ENCODE data around the gene MAP3K6. TPM values are rescaled to one million over a fixed set of nuclear protein-coding genes. Genes with fewer than 3 reads are reported as not detected.

MAP3K6 gene
- total RNA-seq, 1 experiment from 2014 or later = 25.1 TPM

- Histone ChIP-seq H4K20me1 (ENCODE audit: low read length) (no peaks in the 10 kb centered on the region), H3K27ac (ENCODE audit: low read length) (no peak overlapping the region), H3K4me1 (ENCODE audit: insufficient read depth, low read length) (peaks cover 10% of the 10 kb centered on the region), H3K4me2 (ENCODE audit: low read length) (no peak overlapping the region), H3K9ac (ENCODE audit: low read length) (no peak overlapping the region), H3F3A (ENCODE audit: low read length, unreplicated experiment) (no peaks in the 10 kb centered on the region), H3K27me3 (ENCODE audit: low read length) (no peaks in the 10 kb centered on the region), H3K9me3 (ENCODE audit: low read length) (no peaks in the 10 kb centered on the region), H3K4me3 (ENCODE audit: low read length) (no peak overlapping the region), H3K36me3 (ENCODE audit: low read depth, low read length) (peaks cover 12% of the 10 kb centered on the region), H2AFZ (ENCODE audit: low read length) (no peak overlapping the region), H3K79me2 (ENCODE audit: low read length) (no peaks in the 10 kb centered on the region), H3K9me2 (replicated peaks; ENCODE audit: low read length) (no peaks in the 10 kb centered on the region)
- CTCF ChIA-PET = no interaction called here
- TF ChIP-seq EZH2phosphoT487 (IDR thresholded peaks at IDR 0.05; ENCODE audit: borderline replicate concordance, low read length) = no peak
- TF ChIP-seq, protein P1, sequence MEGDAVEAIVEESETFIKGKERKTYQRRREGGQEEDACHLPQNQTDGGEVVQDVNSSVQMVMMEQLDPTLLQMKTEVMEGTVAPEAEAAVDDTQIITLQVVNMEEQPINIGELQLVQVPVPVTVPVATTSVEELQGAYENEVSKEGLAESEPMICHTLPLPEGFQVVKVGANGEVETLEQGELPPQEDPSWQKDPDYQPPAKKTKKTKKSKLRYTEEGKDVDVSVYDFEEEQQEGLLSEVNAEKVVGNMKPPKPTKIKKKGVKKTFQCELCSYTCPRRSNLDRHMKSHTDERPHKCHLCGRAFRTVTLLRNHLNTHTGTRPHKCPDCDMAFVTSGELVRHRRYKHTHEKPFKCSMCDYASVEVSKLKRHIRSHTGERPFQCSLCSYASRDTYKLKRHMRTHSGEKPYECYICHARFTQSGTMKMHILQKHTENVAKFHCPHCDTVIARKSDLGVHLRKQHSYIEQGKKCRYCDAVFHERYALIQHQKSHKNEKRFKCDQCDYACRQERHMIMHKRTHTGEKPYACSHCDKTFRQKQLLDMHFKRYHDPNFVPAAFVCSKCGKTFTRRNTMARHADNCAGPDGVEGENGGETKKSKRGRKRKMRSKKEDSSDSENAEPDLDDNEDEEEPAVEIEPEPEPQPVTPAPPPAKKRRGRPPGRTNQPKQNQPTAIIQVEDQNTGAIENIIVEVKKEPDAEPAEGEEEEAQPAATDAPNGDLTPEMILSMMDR (conservative IDR thresholded peaks at IDR 0.05; ENCODE audit: low read depth, low read length) = no peak
- TF ChIP-seq EZH2 (IDR thresholded peaks at IDR 0.05; ENCODE audit: low read length, unreplicated experiment) = no peak
- no peak for DNase-seq
- no TSS peak for BruUV-seq (replicated peaks)
- intact Hi-C loops (cut with micrococcal nuclease) = no loop called here
- POLR2A ChIA-PET (ENCODE audit: unreplicated experiment) = no interaction called here
- no peak for ATAC-seq
These were observed 13.1 kb downstream of the MAP3K6 start for GRCh38 chr1:27353629-27354028.

DNA sequence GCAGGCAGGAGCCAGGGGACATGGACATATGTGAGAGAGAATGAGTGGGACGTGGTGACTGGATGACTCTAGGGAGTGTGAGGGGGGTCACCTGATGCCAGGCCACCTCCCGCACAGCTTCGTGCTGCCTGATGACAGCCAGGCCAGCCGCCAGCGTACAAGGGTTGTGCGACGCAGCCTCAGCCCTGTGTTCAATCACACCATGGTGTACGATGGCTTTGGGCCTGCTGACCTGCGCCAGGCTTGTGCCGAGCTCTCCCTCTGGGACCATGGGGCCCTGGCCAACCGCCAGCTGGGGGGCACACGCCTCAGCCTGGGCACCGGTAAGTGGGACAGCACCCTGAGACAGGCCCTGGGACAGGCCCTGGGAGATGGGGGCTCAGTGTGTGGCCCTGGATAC is 13.6 kb downstream of the MAP3K6 start:
- no TSS peak for BruUV-seq (replicated peaks)
- Histone ChIP-seq H3K27ac (ENCODE audit: low read length) (no peak overlapping the region), H3K4me1 (ENCODE audit: insufficient read depth, low read length) (peaks cover 10% of the 10 kb centered on the region), H3K4me2 (ENCODE audit: low read length) (no peak overlapping the region), H4K20me1 (ENCODE audit: low read length) (no peaks in the 10 kb centered on the region), H3F3A (ENCODE audit: low read length, unreplicated experiment) (no peaks in the 10 kb centered on the region), H3K36me3 (ENCODE audit: low read depth, low read length) (peaks cover 12% of the 10 kb centered on the region), H3K9ac (ENCODE audit: low read length) (no peak overlapping the region), H2AFZ (ENCODE audit: low read length) (no peak overlapping the region), H3K4me3 (ENCODE audit: low read length) (no peak overlapping the region), H3K9me3 (ENCODE audit: low read length) (no peaks in the 10 kb centered on the region), H3K27me3 (ENCODE audit: low read length) (no peaks in the 10 kb centered on the region), H3K9me2 (replicated peaks; ENCODE audit: low read length) (no peaks in the 10 kb centered on the region), H3K79me2 (ENCODE audit: low read length) (no peaks in the 10 kb centered on the region)
- DNase-seq (no peak), ATAC-seq (no peak)
- ChIA-PET CTCF (no interaction called here), POLR2A (ENCODE audit: unreplicated experiment) (no interaction called here)
- TF ChIP-seq, protein P1 (conservative IDR thresholded peaks at IDR 0.05; ENCODE audit: low read depth, low read length) = no peak
- TF ChIP-seq EZH2phosphoT487 (IDR thresholded peaks at IDR 0.05; ENCODE audit: borderline replicate concordance, low read length) (no peak), EZH2 (IDR thresholded peaks at IDR 0.05; ENCODE audit: low read length, unreplicated experiment) (no peak)
- intact Hi-C loops (cut with micrococcal nuclease) = no loop called here

DNA sequence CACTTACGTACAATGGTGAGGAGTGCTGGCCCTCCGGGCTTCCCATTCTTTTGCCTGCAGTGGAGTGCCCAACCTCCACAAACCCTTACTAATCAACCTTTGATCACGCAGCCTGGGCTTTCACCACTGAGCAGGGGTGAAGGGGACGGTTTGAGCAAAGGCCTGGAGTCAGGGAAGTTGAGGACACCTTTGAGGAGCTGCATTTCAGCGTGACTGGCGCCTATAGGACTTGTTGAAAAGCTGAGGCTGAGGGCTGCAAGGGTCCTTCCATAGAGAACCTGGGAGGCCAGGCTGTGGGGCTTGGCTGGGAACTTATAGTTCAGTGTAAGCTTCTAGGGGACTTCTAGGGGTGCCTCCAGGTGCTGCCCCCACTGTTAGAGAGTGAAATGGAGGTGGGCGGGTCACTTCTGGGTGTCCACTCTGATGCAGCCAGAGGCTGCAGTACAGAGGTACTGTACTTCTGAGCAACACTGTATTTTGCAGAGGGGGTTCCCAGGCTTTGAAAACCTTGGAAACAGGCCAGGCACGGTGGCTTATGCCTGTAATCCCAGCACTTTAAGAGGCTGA is 15.1 kb downstream of the MAP3K6 start:
- H2AFZ ChIP-seq (ENCODE audit: low read length) = no peak overlapping the region
- ATAC-seq (no peak), DNase-seq (no peak)
- no peak overlapping the region for H3K9ac ChIP-seq (ENCODE audit: low read length)
- no peak overlapping the region for H3K4me2 ChIP-seq (ENCODE audit: low read length)
- POLR2A ChIA-PET (ENCODE audit: unreplicated experiment) = no interaction called here
- no peaks in the 10 kb centered on the region for H4K20me1 ChIP-seq (ENCODE audit: low read length)
- H3K27ac ChIP-seq (ENCODE audit: low read length) = no peak overlapping the region
- no peaks in the 10 kb centered on the region for H3K27me3 ChIP-seq (ENCODE audit: low read length)
- TF ChIP-seq EZH2phosphoT487 (IDR thresholded peaks at IDR 0.05; ENCODE audit: borderline replicate concordance, low read length) (no peak), EZH2 (IDR thresholded peaks at IDR 0.05; ENCODE audit: low read length, unreplicated experiment) (no peak)
- TF ChIP-seq, protein P1 (conservative IDR thresholded peaks at IDR 0.05; ENCODE audit: low read depth, low read length) = no peak
- CTCF ChIA-PET = no interaction called here
- BruUV-seq (replicated peaks) = no TSS peak
- H3K4me3 ChIP-seq (ENCODE audit: low read length) = no peak overlapping the region
- H3K4me1 ChIP-seq (ENCODE audit: insufficient read depth, low read length) = peaks cover 16% of the 10 kb centered on the region
- H3K36me3 ChIP-seq (ENCODE audit: low read depth, low read length) = peaks cover 2% of the 10 kb centered on the region
- H3K79me2 ChIP-seq (ENCODE audit: low read length) = no peaks in the 10 kb centered on the region
- no peaks in the 10 kb centered on the region for H3K9me3 ChIP-seq (ENCODE audit: low read length)
- H3K9me2 ChIP-seq (replicated peaks; ENCODE audit: low read length) = no peaks in the 10 kb centered on the region
- H3F3A ChIP-seq (ENCODE audit: low read length, unreplicated experiment) = no peaks in the 10 kb centered on the region
- intact Hi-C loops (cut with micrococcal nuclease) = no loop called here

Data from PC-3 (cell line).